ENCODE results near the gene MZT2A.
"Not testable (repeated sequence)": the region's sequence is repeated elsewhere in the genome, so short reads cannot be mapped to it uniquely, and the experiment has no call there.

DNA sequence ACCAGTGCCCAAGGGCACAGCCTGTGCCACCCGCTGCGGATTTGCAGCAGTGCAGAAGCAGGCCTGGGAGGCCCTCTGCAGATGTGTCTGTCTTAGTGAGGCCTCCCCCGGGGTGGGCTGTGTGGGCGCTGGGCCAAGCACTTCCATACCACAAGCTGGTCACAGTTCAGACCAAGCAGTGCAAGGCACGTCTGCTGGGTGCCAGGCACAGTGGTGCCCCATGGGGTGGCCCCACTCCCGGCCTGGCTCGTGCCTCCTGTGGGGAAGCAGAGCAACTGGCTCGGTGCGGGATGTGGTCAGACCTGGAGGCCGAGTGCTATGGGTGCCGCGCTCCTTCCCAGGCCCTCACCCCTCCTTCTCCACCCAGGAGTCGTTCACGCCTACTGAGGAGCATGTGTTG lies 23.0 kb upstream of the MZT2A start:
- TF ChIP-seq, protein P1, sequence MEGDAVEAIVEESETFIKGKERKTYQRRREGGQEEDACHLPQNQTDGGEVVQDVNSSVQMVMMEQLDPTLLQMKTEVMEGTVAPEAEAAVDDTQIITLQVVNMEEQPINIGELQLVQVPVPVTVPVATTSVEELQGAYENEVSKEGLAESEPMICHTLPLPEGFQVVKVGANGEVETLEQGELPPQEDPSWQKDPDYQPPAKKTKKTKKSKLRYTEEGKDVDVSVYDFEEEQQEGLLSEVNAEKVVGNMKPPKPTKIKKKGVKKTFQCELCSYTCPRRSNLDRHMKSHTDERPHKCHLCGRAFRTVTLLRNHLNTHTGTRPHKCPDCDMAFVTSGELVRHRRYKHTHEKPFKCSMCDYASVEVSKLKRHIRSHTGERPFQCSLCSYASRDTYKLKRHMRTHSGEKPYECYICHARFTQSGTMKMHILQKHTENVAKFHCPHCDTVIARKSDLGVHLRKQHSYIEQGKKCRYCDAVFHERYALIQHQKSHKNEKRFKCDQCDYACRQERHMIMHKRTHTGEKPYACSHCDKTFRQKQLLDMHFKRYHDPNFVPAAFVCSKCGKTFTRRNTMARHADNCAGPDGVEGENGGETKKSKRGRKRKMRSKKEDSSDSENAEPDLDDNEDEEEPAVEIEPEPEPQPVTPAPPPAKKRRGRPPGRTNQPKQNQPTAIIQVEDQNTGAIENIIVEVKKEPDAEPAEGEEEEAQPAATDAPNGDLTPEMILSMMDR (conservative IDR thresholded peaks at IDR 0.05), result not testable (repeated sequence)
- not testable (repeated sequence) for TF ChIP-seq EZH2 (IDR thresholded peaks at IDR 0.05; ENCODE audit: low read depth)

Measured in PC-9 (cell line).